ENCODE data around the gene MED13L. TPM values are rescaled to one million over a fixed set of nuclear protein-coding genes. Genes with fewer than 3 reads are reported as not detected.
"Not testable (repeated sequence)": the region's sequence is repeated elsewhere in the genome, so short reads cannot be mapped to it uniquely, and the experiment has no call there.

MED13L gene
- total RNA-seq, 1 donor from 2014 or later: 117 TPM

DNA sequence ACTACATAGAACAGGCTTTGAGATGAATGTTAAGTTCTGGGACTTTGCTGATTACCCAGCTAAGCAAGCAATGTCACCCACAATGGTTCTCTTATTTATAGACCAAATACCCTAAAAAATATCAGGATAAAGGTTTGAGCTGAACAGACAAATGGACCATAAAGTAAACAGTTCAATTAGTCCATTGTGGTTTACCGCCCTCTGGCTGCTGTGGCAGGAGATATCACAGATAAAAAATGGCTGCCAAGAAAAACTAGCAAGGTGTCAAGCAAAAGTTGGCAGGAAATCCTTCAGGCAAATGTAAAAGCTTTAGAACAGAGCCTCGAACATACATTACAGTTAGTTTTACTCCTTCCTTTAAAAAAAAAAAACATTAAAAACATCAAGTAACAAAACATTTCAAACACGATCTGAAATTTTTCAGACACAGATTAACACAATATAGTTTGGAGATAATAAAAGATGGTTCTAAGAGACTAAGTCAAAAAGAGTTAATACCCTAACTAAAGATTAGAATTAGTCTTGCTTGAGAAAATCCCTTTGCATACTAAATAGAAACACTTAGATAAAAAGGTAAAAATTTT lies 41.3 kb downstream of the MED13L start:
- intact Hi-C loops (cut with DNase I): loop anchor here (5.0 to 10.0 kb wide), 2 partner anchors 79 to 221 kb away; no protein-coding TSS in a partner anchor
- no peaks in the 10 kb centered on the region for H3K36me3 ChIP-seq
- no peak overlapping the region for H3K4me3 ChIP-seq
- H3K9me3 ChIP-seq: no peaks in the 10 kb centered on the region
- H3K27ac ChIP-seq: no peak overlapping the region
- TF ChIP-seq, protein P1, sequence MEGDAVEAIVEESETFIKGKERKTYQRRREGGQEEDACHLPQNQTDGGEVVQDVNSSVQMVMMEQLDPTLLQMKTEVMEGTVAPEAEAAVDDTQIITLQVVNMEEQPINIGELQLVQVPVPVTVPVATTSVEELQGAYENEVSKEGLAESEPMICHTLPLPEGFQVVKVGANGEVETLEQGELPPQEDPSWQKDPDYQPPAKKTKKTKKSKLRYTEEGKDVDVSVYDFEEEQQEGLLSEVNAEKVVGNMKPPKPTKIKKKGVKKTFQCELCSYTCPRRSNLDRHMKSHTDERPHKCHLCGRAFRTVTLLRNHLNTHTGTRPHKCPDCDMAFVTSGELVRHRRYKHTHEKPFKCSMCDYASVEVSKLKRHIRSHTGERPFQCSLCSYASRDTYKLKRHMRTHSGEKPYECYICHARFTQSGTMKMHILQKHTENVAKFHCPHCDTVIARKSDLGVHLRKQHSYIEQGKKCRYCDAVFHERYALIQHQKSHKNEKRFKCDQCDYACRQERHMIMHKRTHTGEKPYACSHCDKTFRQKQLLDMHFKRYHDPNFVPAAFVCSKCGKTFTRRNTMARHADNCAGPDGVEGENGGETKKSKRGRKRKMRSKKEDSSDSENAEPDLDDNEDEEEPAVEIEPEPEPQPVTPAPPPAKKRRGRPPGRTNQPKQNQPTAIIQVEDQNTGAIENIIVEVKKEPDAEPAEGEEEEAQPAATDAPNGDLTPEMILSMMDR (IDR thresholded peaks at IDR 0.05): peak; percentile 49 to 68 (median 63)
- H3K4me1 ChIP-seq: peaks cover 6 to 28% of the 10 kb centered on the region in 2 donors
- H3K27me3 ChIP-seq: no peaks in the 10 kb centered on the region
- DNase-seq (ENCODE audit: low spot score in 2 of 2): no peak

DNA sequence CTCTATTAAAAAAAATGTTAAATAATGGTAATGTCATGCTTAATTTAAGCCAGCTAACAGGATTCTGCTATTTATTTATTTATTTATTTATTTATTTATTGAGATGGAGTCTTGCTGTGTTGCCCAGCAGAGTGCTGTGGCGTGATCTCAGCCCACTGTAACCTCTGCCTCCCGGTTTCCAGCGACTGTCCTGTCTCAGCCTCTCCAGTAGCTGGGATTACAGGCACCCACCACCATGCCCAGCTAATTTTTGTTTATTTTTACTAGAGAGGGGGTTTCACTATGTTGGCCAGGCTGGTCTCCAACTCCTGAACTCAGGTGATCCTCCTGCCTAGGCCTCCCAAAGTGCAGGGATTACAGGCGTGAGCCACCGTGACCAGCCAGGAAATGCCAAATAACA lies 43.3 kb downstream of the MED13L start:
- H3K4me1 ChIP-seq: peaks cover 6 to 28% of the 10 kb centered on the region in 2 donors
- H3K9me3 ChIP-seq; H3K27me3 ChIP-seq; H3K36me3 ChIP-seq; H3K4me3 ChIP-seq; H3K27ac ChIP-seq; DNase-seq (ENCODE audit: low spot score in 2 of 2): not testable (repeated sequence)
- intact Hi-C loops (cut with DNase I): loop anchor here (5.0 to 10.0 kb wide), 2 partner anchors 167 to 219 kb away; no protein-coding TSS in a partner anchor

DNA sequence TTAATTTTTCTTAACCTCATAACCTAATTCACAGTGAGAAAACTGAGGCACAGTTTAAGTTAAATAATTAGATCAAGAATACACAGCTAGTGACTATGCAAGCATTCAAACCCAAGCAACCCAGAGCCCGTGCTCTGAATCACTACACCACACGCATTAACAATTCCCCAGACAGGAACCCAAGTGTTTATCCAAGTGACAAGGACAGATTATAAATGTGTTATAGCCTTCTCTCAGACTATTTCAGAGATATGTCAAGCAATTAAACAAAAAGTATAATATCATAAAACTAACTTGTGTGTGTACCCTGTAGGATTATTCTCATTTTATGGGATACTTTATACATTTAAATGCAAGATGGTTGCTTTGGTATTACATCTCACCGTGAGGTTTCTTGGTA lies 43.8 kb downstream of the MED13L start:
- TF ChIP-seq, protein P1 (IDR thresholded peaks at IDR 0.05): no peak
- Histone ChIP-seq H3K9me3 (no peaks in the 10 kb centered on the region), H3K27me3 (no peaks in the 10 kb centered on the region), H3K4me3 (no peak overlapping the region), H3K27ac (no peak overlapping the region), H3K4me1 (peaks cover 6 to 28% of the 10 kb centered on the region in 2 donors), H3K36me3 (no peaks in the 10 kb centered on the region)
- intact Hi-C loops (cut with DNase I): loop anchor here (5.0 to 10.0 kb wide), 2 partner anchors 166 to 219 kb away; no protein-coding TSS in a partner anchor
- no peak for DNase-seq (ENCODE audit: low spot score in 2 of 2)

DNA sequence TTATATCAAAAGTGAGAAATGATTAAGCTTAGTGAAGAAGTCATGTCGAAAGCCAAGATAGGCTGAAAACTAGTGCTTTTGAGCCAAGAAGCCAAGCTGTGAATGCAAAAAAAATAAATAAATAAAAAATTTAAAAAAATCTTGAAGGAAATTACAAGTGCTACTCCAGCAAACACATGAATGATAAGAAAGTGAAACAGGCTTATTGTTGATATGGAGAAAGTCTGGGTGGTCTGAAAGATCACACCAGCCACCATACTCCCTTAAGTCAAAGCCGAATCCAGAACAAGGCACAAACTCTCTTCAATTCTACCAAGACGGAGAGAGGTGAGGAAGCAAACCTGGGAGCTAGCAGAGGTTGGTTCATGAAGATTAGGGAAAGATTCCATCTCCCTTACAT lies 49.7 kb downstream of the MED13L start:
- no peak for DNase-seq (ENCODE audit: low spot score in 2 of 2)
- Histone ChIP-seq H3K4me3 (no peak overlapping the region), H3K36me3 (no peaks in the 10 kb centered on the region), H3K27ac (no peak overlapping the region), H3K9me3 (no peaks in the 10 kb centered on the region), H3K27me3 (no peaks in the 10 kb centered on the region), H3K4me1 (peaks cover 6 to 18% of the 10 kb centered on the region in 2 donors)
- intact Hi-C loops (cut with DNase I): no loop called here
- TF ChIP-seq, protein P1 (IDR thresholded peaks at IDR 0.05): no peak

DNA sequence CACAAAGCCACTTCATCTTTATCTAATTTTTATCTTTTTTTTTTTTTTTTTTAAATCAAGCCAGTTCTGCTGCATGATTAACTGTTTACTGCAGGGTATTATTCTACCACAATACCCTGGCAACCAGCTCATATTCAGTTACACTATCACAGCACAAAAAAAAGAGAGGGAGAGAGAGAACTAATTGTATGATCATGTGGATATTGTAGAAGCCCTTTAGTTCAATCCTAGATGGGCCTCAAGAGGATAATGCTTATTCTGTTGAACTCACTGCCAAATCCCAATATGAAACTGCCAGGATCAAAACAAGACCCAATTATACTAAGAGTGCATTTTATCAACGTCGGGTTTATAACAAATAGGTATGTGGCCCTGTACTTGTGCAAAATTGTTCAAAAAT lies 51.5 kb downstream of the MED13L start:
- Histone ChIP-seq H3K36me3 (no peaks in the 10 kb centered on the region), H3K4me1 (peaks cover 0 to 18% of the 10 kb centered on the region in 2 donors), H3K9me3 (no peaks in the 10 kb centered on the region), H3K27ac (no peak overlapping the region), H3K27me3 (no peaks in the 10 kb centered on the region), H3K4me3 (no peak overlapping the region)
- no peak for DNase-seq (ENCODE audit: low spot score in 2 of 2)
- intact Hi-C loops (cut with DNase I): no loop called here
- TF ChIP-seq, protein P1 (IDR thresholded peaks at IDR 0.05): no peak

DNA sequence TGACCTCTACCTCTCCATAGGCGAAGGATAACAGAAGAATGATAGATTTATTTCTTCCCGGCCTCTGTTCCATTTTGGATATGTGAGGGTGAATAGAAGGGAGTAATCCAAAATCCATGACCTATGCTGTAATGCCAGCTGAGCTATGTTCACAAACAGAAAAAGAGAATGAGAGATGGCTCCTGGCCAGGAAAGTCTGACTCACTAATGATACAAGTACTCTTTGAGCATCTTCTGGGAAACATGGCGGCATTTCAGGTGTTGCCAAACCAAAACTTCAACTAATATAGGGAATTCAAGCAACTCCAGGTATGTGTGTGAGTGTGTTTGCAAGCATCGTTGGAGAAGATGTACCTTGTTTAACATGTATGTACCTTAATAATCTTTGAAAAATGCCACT lies 55.1 kb downstream of the MED13L start:
- peak in 1 of 2 donors; percentile 88 for DNase-seq (ENCODE audit: low spot score in 2 of 2)
- Histone ChIP-seq H3K9me3 (no peaks in the 10 kb centered on the region), H3K27me3 (no peaks in the 10 kb centered on the region), H3K27ac (peak overlapping the region in 1 of 2 donors; percentile 5), H3K36me3 (no peaks in the 10 kb centered on the region), H3K4me1 (peaks cover 5 to 42% of the 10 kb centered on the region in 2 donors), H3K4me3 (no peak overlapping the region)
- intact Hi-C loops (cut with DNase I): no loop called here
- TF ChIP-seq, protein P1 (IDR thresholded peaks at IDR 0.05): no peak

Measured in ascending aorta (tissue), 2 donors.